Breast epithelium (tissue), 3 donors: ENCODE results near the gene LSM11.

Experiments
- POLR2A ChIP-seq: fragments of 450-650 bp; IDR thresholded peaks from one replicate; pipeline ENCODE4 v1.6.1; 2016; ENCODE audit warnings: antibody characterized with exemption, mild to moderate bottlenecking, moderate library complexity
- TF ChIP-seq, protein P1 (sequence below), 3 donors: fragments of 450-650 bp; IDR thresholded peaks; one replicate each; pipeline ENCODE4 v1.5.1; 2016 to 2017; ENCODE audit warnings: antibody characterized with exemption in 3 of 3, mild to moderate bottlenecking in 3 of 3, moderate library complexity in 3 of 3

DNA sequence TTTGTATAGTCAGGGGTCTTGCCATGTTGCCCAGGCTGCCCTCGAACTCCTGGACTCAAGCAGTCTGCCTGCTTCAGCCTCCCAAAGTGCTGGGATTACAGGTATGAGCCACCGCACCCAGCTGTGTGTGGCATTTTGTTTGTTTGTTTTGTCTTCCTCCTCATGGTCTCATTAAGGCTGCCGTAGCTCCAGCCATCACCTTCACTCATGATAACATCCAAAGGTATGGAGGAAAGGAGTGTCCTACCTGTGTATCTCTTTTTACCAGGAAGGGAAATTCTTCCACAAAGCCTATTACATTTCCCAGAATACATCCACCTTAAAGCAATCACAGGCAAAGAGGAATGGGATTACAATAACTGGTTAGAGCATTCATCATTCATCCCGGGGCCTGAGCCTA lies 27.2 kb downstream of the LSM11 start:
- TF ChIP-seq POLR2A: no peak
- TF ChIP-seq, protein P1, sequence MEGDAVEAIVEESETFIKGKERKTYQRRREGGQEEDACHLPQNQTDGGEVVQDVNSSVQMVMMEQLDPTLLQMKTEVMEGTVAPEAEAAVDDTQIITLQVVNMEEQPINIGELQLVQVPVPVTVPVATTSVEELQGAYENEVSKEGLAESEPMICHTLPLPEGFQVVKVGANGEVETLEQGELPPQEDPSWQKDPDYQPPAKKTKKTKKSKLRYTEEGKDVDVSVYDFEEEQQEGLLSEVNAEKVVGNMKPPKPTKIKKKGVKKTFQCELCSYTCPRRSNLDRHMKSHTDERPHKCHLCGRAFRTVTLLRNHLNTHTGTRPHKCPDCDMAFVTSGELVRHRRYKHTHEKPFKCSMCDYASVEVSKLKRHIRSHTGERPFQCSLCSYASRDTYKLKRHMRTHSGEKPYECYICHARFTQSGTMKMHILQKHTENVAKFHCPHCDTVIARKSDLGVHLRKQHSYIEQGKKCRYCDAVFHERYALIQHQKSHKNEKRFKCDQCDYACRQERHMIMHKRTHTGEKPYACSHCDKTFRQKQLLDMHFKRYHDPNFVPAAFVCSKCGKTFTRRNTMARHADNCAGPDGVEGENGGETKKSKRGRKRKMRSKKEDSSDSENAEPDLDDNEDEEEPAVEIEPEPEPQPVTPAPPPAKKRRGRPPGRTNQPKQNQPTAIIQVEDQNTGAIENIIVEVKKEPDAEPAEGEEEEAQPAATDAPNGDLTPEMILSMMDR (IDR thresholded peaks at IDR 0.05): no peak
